GM21367 (cell line): ENCODE data around the gene FAM53B.
"Not testable (repeated sequence)": the region's sequence is repeated elsewhere in the genome, so short reads cannot be mapped to it uniquely, and the experiment has no call there.

Experiments
- ATAC-seq: cut with Tn5 transposase; IDR thresholded peaks from one replicate; pipeline ENCODE4 v1.9.1; 2021; ENCODE audit not compliant: unreplicated experiment

The FAM53B gene

GRCh38 chr10:124614003-124614659 is 130.0 kb downstream of the FAM53B start:
- ATAC-seq: peak; percentile 46

DNA sequence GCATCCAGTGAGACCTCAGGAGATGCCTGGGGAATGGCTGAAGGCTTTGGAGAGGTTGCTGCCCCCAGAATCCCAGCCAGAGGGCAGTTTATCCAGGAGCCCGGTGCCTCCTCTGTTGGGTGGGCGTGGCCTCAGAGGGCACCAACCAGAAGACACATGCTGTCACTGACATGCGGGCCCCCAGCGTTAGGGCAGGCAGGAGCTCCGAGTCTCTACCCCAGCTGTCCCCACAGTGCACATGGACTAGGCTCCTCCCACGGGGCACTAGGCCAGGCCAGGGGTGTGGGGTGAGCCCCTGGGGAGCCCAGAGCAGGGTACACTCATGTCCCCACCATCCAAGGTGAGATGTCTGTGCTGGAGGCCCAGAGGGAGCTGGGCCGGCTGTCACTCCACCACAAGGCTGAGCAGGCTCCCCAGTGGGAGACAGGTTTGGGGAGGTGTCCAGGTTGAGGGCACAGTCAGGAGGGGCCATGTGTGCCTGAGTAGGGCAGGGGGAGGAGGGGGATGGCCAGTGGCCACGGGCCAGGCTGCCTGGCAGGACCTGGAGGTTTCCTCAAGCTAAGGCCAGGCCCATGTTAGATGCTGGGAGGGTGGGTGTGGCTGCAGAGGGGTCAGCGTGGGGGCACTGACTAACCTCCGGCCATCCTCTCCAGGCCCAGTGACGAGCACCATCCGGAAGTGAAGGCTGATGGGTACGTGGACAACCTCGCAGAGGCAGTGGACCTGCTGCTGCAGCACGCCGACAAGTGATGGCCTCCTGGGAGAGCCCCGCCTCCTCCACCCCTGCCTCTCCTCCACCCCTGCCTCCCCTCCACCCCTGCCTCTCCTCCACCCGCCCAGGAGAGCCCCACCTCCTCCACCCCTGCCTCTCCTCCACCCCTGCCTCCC is 131.3 kb downstream of the FAM53B start:
- no peak for ATAC-seq

GRCh38 chr10:124611738-124612137 is 132.4 kb downstream of the FAM53B start:
- ATAC-seq: no peak

DNA sequence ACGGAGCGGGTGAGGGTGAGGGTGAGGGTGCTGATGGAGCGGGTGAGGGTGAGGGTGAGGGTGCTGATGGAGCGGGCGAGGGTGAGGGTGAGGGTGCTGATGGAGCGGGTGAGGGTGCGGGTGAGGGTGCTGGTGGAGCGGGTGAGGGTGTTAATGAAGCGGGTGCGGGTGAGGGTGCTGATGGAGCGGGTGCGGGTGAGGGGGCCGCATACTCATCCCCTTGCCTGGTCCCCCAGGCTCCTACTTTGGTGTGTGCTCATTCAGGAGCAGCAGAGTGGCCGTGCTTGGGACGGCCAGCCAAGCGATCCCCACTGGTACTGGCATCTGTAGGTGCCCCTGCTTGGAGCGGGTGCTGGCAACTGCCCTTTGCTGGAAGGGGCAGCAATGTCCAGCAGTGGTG is 133.3 kb downstream of the FAM53B start:
- not testable (repeated sequence) for ATAC-seq

- ATAC-seq: not testable (repeated sequence)
Measured at GRCh38 chr10:124610186-124610585, 134.0 kb downstream of the FAM53B start.

DNA sequence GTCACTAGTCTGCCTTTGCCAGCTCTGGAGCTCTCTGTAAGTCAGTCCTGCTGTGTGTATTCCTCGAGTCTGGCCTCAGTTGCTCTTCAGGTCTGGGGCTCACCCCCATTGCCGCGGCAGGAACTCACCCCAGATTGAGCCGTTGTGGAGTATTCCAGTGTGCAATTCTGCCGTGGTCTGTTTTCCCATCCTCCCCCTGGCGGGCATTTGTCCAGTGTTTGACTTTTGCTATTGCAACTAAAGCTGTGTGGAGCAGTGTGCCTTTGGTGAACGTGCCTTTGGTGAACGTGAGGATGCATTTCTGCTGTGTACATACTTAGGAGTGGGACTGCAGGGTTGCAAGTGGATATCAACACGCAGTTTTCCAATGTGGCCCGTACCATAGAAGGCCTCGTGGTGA is 134.5 kb downstream of the FAM53B start:
- ATAC-seq: no peak

DNA sequence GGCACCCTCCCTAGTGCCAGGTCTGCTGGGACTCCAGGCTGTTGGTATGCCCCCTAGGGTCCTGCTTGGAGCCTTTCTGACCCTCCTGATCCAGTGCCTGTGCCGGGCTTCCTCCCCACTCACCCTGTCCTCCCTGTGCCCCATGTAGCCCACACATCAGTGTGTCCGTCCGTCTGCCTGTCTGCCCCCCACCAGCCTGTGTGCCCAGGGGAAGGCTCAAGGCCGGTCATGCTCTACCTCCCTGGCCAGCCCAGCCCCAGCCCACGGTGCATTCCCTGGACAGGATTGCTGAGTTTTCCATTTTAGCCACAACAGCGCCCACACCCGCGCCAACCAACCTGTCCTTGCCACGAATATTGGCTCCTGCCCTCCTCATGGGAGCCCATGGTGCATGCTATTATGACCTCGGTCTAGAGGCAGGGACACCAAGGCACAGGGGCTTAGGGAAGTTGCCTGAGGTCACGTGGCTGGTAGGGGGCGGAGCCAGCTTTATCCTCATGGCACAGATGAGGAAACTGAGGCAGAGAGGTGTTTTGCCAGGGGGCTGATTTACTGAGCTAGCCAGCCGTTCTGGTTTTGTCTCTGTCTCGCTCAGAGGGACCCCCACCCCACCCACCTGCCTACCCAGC is 136.0 kb downstream of the FAM53B start:
- ATAC-seq: no peak

GRCh38 chr10:124607693-124608092 is 136.5 kb downstream of the FAM53B start:
- ATAC-seq: no peak

DNA sequence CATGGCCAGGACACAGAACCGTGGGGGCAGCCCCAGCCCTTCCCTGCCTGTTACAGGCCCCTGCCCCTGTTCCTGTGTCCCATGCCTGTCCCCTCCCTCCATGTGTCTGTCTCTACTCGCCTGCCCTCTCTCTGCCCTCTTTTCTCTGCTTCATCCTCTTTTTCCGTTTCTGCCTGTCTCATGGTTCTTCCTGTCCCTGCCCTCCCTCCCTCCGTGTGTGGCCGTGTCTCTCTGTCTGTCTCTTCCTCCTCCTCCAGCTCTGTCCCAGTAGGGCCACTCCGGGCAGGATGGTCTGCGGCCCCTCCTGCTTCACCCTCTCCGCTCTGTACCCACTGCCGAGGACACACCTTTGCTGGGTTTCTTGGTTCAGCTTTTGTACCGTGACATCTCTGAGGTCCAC is 137.4 kb downstream of the FAM53B start:
- ATAC-seq: no peak

- no peak for ATAC-seq
Measured at GRCh38 chr10:124605856-124606812, 138.0 kb downstream of the FAM53B start.

GRCh38 chr10:124605481-124605855 is 138.7 kb downstream of the FAM53B start:
- ATAC-seq: no peak

DNA sequence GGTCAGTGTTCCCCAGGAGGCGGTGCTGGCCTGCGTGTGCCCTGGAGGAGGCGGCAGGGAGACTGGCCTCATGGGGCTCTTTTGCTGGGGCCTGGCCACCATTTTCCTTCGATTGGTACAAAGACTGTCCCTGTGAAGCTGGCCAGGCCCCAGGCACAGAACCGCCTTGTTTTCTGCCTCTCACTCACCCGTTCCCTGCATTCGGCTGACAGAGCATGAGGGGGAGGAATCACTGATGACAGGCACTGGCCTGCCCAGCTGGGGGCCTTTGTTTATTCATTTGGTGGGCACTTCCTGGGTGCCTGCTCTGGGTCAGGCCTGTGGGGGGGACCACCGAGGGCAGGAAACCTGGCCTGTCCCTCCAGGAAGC is 139.2 kb downstream of the FAM53B start:
- no peak for ATAC-seq

- no peak for ATAC-seq
Measured at GRCh38 chr10:124604214-124605000, 139.8 kb downstream of the FAM53B start.

- ATAC-seq: no peak
Measured at GRCh38 chr10:124603376-124604213, 140.6 kb downstream of the FAM53B start.

DNA sequence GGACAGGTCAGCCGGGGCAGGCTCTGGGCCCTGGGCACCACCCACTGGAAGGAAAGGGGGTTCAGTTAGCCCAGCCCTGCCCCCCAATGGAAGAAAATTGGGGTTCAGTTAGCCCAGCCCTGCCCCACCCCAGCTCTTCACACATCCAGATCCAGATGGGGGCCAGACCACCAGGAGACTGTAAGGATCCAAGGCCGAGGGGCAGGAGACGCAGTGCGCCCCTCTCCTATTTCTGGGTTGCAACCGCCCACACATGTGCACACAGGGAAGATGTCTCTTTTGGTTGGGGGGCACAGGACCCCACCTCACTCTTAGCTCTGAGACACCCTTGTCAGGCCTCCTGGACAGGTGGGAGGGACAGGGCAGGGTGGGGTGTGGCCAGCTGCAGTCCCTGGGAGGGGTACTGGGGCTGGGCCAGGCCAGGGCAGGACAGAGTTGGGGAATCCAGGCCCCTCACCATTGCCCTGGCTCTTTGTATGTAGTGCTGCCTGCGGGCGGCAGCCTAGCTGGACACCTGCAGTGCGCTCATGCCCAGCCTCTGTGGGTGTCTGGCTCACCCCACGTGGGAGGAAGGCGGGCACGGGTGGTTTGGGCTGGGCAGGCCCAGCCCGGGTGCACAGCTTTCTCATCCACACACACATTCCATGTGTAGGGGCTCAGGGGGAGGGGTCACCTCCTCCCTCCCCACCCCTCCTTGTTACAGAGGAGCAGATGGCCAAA is 141.4 kb downstream of the FAM53B start:
- no peak for ATAC-seq

DNA sequence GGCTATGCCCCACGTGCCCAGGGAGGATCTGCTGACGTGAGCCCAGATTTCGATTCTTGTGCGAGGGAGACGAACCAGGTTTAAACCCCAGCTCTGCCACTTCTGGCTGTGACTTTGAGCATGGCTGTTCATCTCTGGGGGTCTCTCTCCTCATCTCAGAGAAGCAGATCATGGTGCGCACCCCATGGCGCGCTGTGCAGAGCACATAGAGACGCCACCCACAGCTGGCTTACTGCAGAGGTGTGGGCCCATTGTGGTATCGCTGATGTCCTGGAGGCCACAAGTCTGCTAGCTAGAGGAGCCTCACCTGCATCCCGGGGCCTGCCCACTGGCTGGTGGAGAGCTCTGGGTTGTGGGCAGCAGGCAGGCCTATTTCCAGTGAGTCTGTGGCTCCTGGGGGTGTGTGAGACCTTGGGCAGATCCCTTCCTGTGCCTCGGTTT is 142.0 kb downstream of the FAM53B start:
- no peak for ATAC-seq

GRCh38 chr10:124601431-124602120 is 142.6 kb downstream of the FAM53B start:
- ATAC-seq: no peak

DNA sequence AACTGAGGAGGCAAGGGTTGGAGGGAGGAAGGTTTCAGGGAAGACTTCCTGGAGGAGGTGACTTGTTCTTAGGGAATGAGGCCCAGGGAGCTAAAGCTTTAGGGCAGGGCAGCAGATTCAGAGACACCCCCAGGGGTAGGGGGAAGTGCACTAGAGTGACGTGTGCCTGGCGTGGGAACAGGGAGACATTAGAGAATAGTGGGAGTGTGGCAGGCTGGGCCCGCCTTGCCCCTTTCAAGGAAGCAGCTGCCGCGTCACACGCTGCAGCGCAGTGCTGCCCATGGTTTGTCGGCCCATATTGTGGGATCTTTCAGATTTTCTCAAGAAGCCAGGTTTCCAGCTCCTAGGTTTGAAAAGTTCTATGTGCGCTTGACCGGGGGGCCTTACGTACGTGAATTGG is 143.2 kb downstream of the FAM53B start:
- ATAC-seq: no peak
